GM12874 (cell line): ENCODE data around the gene TSC22D1.

ENCODE experiments used
- TF ChIP-seq, protein P1 (sequence below): IDR thresholded peaks from 2 replicates; pipeline ENCODE4 v1.5.1; 2011; ENCODE audit warnings: low read depth, mild to moderate bottlenecking, control low read depth, low read length, moderate library complexity; ENCODE audit not compliant: insufficient read depth

Gene TSC22D1

DNA sequence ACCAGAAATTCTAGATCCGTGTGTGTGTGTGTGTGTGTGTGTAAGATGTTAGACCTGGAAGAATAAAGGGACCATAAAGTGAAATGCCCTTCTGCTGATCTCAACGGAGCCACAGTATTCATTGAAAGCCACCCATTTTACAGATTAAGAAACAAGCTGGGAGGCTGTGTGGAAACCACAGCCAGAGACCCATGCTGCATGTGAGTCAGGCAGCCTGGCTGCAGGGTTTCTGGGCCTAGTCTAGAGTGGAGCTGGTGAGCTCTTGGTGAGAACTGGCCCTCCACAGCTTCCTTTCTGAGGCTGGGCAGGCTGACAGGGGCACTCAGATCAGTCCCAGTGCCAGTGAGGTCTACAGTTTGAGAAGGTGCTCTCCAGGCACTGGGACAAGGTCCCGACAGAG, 127.3 kb downstream of the TSC22D1 start:
- TF ChIP-seq, protein P1, sequence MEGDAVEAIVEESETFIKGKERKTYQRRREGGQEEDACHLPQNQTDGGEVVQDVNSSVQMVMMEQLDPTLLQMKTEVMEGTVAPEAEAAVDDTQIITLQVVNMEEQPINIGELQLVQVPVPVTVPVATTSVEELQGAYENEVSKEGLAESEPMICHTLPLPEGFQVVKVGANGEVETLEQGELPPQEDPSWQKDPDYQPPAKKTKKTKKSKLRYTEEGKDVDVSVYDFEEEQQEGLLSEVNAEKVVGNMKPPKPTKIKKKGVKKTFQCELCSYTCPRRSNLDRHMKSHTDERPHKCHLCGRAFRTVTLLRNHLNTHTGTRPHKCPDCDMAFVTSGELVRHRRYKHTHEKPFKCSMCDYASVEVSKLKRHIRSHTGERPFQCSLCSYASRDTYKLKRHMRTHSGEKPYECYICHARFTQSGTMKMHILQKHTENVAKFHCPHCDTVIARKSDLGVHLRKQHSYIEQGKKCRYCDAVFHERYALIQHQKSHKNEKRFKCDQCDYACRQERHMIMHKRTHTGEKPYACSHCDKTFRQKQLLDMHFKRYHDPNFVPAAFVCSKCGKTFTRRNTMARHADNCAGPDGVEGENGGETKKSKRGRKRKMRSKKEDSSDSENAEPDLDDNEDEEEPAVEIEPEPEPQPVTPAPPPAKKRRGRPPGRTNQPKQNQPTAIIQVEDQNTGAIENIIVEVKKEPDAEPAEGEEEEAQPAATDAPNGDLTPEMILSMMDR, result no peak

DNA sequence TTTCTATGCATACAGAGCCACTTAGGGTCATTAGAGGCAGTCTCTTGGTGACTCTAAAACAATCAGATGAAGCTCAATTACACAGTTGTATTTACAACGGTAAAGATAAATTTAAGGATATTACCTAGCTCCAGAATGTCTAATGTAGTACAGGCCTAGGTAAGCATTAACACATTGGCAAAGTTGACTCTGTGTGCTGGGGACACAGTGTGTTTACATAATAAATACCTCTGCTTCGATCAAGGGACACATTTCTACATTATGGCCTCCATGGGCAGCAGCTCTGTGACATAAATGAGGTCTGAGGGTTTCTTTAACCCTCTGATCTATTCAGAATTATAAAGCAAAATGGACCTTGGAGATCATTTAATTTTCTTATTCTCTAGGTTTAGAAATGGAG, 127.8 kb downstream of the TSC22D1 start:
- TF ChIP-seq, protein P1, result no peak

DNA sequence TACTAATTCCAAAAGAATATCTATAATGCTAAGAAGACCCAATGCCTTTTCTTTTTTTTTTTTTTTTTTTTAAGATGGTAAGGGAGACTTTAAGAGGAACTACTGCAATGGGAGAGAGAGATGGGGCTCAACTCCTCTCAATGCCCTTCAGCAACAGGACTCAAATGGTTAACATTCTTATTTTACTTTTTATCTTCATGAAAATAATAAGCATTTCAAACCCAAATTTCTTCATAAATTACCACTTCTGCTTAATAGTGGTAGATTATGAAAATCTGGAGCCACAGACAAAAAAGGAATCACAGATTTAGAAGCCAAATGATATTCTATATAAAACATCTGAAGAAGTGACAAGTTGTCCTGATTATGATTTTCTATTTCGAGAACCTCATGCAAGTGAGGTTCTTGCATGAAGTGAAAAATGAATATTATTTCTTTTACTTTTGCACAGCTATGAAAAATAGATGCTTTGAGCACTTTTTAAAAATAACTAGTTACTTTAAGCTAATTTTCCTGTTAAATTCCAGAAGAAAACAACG, 128.3 kb downstream of the TSC22D1 start:
- TF ChIP-seq, protein P1, result no peak

DNA sequence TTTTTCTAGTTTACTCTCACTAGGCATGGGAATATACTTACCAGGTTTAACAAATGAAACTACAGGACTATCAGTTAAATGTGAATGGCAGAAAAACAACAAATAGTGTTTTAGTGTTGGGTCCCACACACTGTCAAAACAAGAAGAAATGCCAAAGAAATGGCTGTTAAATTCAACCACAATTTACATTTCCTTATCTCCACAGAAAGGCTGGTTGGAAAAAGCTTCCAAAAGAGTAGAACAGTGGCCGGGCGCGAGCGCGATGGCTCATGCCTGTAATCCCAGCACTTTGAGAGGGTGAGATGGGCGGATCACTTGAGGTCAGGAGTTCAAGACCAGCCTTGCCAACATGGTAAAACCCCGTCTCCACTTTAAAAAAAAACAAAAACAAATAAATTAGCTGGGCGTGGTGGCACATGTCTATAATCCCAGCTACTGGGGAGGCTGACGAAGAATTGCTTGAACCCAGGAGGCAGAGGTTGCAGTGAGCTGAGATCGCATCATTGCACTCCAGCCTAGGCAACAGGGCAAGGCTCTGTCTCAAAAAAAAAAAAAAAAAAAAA, 136.0 kb downstream of the TSC22D1 start:
- TF ChIP-seq, protein P1, result no peak

DNA sequence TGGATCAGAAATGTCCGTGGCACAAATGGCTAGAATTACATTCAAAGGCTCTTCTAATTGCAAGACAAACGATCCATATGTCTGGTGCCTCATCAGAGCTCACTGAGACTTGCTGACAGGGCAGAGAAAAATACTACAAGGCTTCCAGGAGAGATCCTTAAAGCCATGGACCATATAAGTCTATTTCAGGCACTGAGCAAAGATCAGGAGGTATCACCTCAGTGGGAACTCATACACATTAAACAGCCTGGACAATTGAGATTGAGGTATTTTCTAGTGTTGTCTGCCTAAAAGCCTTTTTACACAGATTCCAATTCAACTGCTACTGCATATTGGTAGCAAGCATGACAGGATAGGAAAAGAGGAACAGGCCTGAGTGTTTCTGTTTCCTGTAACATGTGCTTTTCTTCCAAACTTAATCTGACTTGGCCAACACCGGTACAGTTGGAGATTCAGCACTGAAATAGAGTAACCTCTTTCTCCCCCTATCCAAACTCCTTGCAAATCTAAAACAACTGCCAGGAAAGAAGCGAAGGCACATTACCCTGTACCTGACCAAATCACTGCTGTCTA, 136.6 kb downstream of the TSC22D1 start:
- TF ChIP-seq, protein P1, result no peak

DNA sequence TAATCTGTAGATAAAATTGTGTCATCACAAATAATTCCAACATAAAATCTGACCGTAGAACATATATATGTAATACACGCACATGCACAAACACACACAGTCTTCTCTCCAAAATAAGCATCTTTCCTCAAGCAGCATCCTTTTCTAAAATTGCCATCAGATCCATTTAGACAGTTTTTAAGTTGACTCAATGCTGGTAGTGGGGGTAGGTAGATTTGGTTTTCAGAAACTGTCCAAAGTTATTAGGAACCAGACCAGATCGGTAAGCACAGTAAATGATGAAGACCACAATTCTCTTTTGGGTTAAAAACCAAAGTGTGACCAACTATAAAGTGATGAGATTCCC, 137.9 kb downstream of the TSC22D1 start:
- TF ChIP-seq, protein P1, result no peak

DNA sequence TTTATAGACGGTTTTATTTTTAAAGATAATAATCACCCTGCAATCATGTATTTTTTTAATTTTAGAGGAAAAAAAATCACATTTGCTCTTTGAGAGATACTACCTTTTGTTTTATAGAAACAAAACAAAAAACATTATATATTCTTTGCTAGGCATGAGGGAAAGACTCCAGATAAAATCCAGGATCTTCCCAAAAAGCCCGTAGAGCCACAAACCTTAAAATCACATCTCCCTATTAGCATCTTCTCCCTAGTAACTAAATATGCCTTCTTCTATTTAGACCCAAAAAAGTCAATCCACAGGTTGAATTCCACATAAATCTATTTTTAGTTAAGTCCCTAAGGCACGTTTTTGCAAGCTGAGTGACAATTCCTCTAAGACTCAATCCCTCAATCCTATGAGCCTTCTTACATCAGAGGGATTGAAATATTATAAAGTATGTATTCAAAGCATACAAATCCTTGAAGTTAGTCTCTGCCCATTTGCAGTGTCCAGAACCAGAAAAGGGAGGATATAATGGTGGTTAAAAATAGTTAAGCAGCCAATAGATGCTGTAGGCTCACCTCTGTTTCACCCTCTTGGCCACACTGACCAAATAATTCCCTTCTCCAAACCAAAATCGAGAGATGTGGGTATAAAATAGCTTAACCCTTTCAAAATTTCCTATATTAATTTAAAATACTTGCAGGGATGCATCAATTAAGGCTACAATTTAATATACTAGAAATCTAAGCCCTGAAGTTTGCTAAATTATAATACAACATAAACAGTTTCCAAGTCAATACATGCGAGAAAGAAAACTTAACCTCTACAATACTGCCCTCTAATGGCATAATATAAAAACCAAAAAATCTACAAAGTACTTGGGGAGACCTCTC, 138.5 kb downstream of the TSC22D1 start:
- TF ChIP-seq, protein P1, result no peak
